Measurements from ENCODE around the gene SLC8B1. TPM values are rescaled to one million over a fixed set of nuclear protein-coding genes. Genes with fewer than 3 reads are reported as not detected.

The SLC8B1 gene
- total RNA-seq, 1 donor from 2014 or later: 9.0 TPM

GRCh38 chr12:113251404-113252070 lies 83.4 kb downstream of the SLC8B1 start:
- FAIRE-seq (no peak), DNase-seq (ENCODE audit: low read depth) (no peak)

DNA sequence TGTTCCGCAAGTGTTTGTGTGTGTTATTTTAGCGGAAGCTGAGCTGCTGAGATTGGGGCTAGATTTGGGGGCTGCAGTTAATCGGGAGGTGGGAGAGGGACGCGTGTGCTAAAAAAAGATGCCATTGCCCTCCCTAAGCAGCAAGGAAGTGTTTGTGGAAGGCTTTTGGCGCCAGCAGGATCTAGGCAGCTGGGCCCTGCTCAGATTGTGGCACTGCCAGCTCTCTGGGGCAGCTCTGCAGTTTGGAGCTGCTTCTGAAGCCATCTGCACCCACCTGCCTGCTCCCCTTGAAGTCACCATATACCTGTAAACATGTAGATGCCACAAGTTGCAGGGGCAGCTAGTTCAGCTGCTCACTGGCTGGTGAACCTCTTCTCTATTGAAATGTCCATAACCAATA lies 84.9 kb downstream of the SLC8B1 start:
- no peak overlapping the region for H3K4me3 ChIP-seq (ENCODE audit: low read depth, low read length)
- TF ChIP-seq, protein P1, sequence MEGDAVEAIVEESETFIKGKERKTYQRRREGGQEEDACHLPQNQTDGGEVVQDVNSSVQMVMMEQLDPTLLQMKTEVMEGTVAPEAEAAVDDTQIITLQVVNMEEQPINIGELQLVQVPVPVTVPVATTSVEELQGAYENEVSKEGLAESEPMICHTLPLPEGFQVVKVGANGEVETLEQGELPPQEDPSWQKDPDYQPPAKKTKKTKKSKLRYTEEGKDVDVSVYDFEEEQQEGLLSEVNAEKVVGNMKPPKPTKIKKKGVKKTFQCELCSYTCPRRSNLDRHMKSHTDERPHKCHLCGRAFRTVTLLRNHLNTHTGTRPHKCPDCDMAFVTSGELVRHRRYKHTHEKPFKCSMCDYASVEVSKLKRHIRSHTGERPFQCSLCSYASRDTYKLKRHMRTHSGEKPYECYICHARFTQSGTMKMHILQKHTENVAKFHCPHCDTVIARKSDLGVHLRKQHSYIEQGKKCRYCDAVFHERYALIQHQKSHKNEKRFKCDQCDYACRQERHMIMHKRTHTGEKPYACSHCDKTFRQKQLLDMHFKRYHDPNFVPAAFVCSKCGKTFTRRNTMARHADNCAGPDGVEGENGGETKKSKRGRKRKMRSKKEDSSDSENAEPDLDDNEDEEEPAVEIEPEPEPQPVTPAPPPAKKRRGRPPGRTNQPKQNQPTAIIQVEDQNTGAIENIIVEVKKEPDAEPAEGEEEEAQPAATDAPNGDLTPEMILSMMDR (IDR thresholded peaks at IDR 0.05; ENCODE audit: insufficient read depth, low read length, severe bottlenecking): no peak
- no peak for FAIRE-seq

More at GRCh38 chr12:113251404-113252070, 83.4 kb downstream of the SLC8B1 start:
- H3K36me3 ChIP-seq (ENCODE audit: control insufficient read depth, insufficient read depth, low read length): peaks cover 7% of the 10 kb centered on the region
- H3K27me3 ChIP-seq (ENCODE audit: control insufficient read depth, insufficient read depth, low read length): no peaks in the 10 kb centered on the region
- no peak overlapping the region for H3K4me3 ChIP-seq (ENCODE audit: low read depth, low read length)
- TF ChIP-seq, protein P1 (IDR thresholded peaks at IDR 0.05; ENCODE audit: insufficient read depth, low read length, severe bottlenecking): no peak

GRCh38 chr12:113249546-113249945 lies 85.4 kb downstream of the SLC8B1 start:
- Histone ChIP-seq H3K36me3 (ENCODE audit: control insufficient read depth, insufficient read depth, low read length) (peaks cover 7% of the 10 kb centered on the region), H3K27me3 (ENCODE audit: control insufficient read depth, insufficient read depth, low read length) (no peaks in the 10 kb centered on the region), H3K4me3 (ENCODE audit: low read depth, low read length) (no peak overlapping the region)
- TF ChIP-seq, protein P1 (IDR thresholded peaks at IDR 0.05; ENCODE audit: insufficient read depth, low read length, severe bottlenecking): no peak
- FAIRE-seq (no peak), DNase-seq (ENCODE audit: low read depth) (no peak)

More for the DNA sequence above, 84.9 kb downstream of the SLC8B1 start:
- no peak for DNase-seq (ENCODE audit: low read depth)
- peaks cover 7% of the 10 kb centered on the region for H3K36me3 ChIP-seq (ENCODE audit: control insufficient read depth, insufficient read depth, low read length)
- no peaks in the 10 kb centered on the region for H3K27me3 ChIP-seq (ENCODE audit: control insufficient read depth, insufficient read depth, low read length)

- H3K4me3 ChIP-seq (ENCODE audit: low read depth, low read length): no peak overlapping the region
- H3K27me3 ChIP-seq (ENCODE audit: control insufficient read depth, insufficient read depth, low read length): no peaks in the 10 kb centered on the region
- TF ChIP-seq, protein P1 (IDR thresholded peaks at IDR 0.05; ENCODE audit: insufficient read depth, low read length, severe bottlenecking): no peak
- FAIRE-seq: no peak
- DNase-seq (ENCODE audit: low read depth): no peak
- peaks cover 7% of the 10 kb centered on the region for H3K36me3 ChIP-seq (ENCODE audit: control insufficient read depth, insufficient read depth, low read length)
Measured at GRCh38 chr12:113248842-113249435, 86.0 kb downstream of the SLC8B1 start.

Other genes with a start within 250 kb of the SLC8B1 start
- 0.26 and 2.3 TPM in 2 replicates for gene RASAL1, start 199.3 kb downstream of the SLC8B1 start, total RNA-seq
- gene CFAP73, start 185.4 kb downstream of the SLC8B1 start, total RNA-seq: not detected in 2 replicates
- 31.4 and 40.5 TPM in 2 replicates for gene DDX54, start 149.6 kb downstream of the SLC8B1 start, total RNA-seq
- gene RITA1, start 149.4 kb downstream of the SLC8B1 start, total RNA-seq: 14.6 and 17.6 TPM in 2 replicates
- 9.0 and 11.3 TPM in 2 replicates for gene TPCN1, start 113.6 kb downstream of the SLC8B1 start, total RNA-seq
- gene PLBD2, start 23.5 kb upstream of the SLC8B1 start, total RNA-seq: 6.8 and 8.8 TPM in 2 replicates
- not detected in 2 replicates for gene SDS, start 68.8 kb upstream of the SLC8B1 start, total RNA-seq
- 4.7 and 21.5 TPM in 2 replicates for gene SDSL, start 87.3 kb upstream of the SLC8B1 start, total RNA-seq
- 0.26 and 0.77 TPM in 2 replicates for gene LHX5, start 136.8 kb upstream of the SLC8B1 start, total RNA-seq

All from bronchial epithelial cell (primary cell).